Astrocyte (in vitro differentiated cells and primary cell): ENCODE results near the gene DIDO1. TPM values are rescaled to one million over a fixed set of nuclear protein-coding genes. Genes with fewer than 3 reads are reported as not detected.

Source experiments
- DNase-seq: peaks from one replicate; pipeline ENCODE4 v3.0.0-alpha.2; 2010; ENCODE audit warnings: low read depth
- FAIRE-seq: peaks from 2 replicates; lab custom pipeline; 2011; peaks lifted over from hg19 to GRCh38; lab: Jason Lieb, UNC
- H2AFZ ChIP-seq: 2 replicates; pipeline ENCODE4 v1.6.0; 2012; ENCODE audit warnings: low read depth, low read length, inconsistent platforms
- H3K27ac ChIP-seq: 2 replicates; pipeline ENCODE4 v1.5.1; 2011; ENCODE audit warnings: low read depth, low read length, inconsistent platforms
- H3K27me3 ChIP-seq: 2 replicates; pipeline ENCODE4 v1.6.0; 2011; ENCODE audit warnings: low read length, inconsistent platforms; ENCODE audit not compliant: insufficient read depth
- H3K36me3 ChIP-seq: 2 replicates; pipeline ENCODE4 v1.5.1; 2011; ENCODE audit warnings: low read length, inconsistent platforms; ENCODE audit not compliant: insufficient read depth
- H3K4me1 ChIP-seq: 2 replicates; pipeline ENCODE4 v1.5.1; 2011; ENCODE audit warnings: low read length, inconsistent platforms; ENCODE audit not compliant: insufficient read depth
- H3K4me2 ChIP-seq: 2 replicates; pipeline ENCODE4 v1.6.0; 2012; ENCODE audit warnings: low read length, inconsistent platforms
- H3K4me3 ChIP-seq: 2 replicates; pipeline ENCODE4 v1.5.1; 2011; ENCODE audit warnings: low read depth, mild to moderate bottlenecking, low read length, inconsistent platforms; ENCODE audit not compliant: insufficient read depth
- H3K79me2 ChIP-seq: 2 replicates; pipeline ENCODE4 v1.6.0; 2012; ENCODE audit warnings: mild to moderate bottlenecking, low read length, inconsistent platforms; ENCODE audit not compliant: insufficient read depth
- H3K9ac ChIP-seq: 2 replicates; pipeline ENCODE4 v1.6.0; 2012; ENCODE audit warnings: mild to moderate bottlenecking, low read length, inconsistent platforms
- H3K9me3 ChIP-seq: 2 replicates; pipeline ENCODE4 v1.5.1; 2012; ENCODE audit warnings: low read depth, mild to moderate bottlenecking, low read length, inconsistent platforms; ENCODE audit not compliant: insufficient read depth
- H4K20me1 ChIP-seq: 2 replicates; pipeline ENCODE4 v1.6.0; 2012; ENCODE audit warnings: low read length, inconsistent platforms; ENCODE audit not compliant: insufficient read depth
- H3K27ac Mint-ChIP-seq: one replicate; pipeline ENCODE4 v1.8.0; 2021; ENCODE audit warnings: mild to moderate bottlenecking, mixed read lengths; ENCODE audit not compliant: unreplicated experiment
- H3K27me3 Mint-ChIP-seq: one replicate; pipeline ENCODE4 v1.8.0; 2021; ENCODE audit warnings: low read depth, mixed read lengths; ENCODE audit not compliant: unreplicated experiment
- H3K36me3 Mint-ChIP-seq: one replicate; pipeline ENCODE4 v1.8.0; 2021; ENCODE audit warnings: low read depth, mixed read lengths; ENCODE audit not compliant: unreplicated experiment
- H3K4me1 Mint-ChIP-seq: one replicate; pipeline ENCODE4 v1.8.0; 2021; ENCODE audit warnings: low read depth, mixed read lengths; ENCODE audit not compliant: unreplicated experiment
- H3K4me3 Mint-ChIP-seq: one replicate; pipeline ENCODE4 v1.8.0; 2021; ENCODE audit warnings: mild to moderate bottlenecking, moderate library complexity, mixed read lengths; ENCODE audit not compliant: unreplicated experiment
- H3K9me3 Mint-ChIP-seq: one replicate; pipeline ENCODE4 v1.8.0; 2021; ENCODE audit warnings: mild to moderate bottlenecking, mixed read lengths; ENCODE audit not compliant: unreplicated experiment
- CTCF ChIP-seq: IDR thresholded peaks from 2 replicates; pipeline ENCODE4 v1.5.1; 2011; ENCODE audit warnings: low read depth, mild to moderate bottlenecking, inconsistent platforms, low read length, moderate library complexity; ENCODE audit not compliant: insufficient read depth
- EZH2 ChIP-seq: IDR thresholded peaks from 2 replicates; pipeline ENCODE4 v1.6.1; 2012; ENCODE audit warnings: mild to moderate bottlenecking, low read length, inconsistent platforms; ENCODE audit not compliant: insufficient read depth
- total RNA-seq: library from RNA; stranded (reverse); gene quantifications from 2 replicates; pipeline ENCODE4 v1.2.1, GENCODE V29; 2021

Gene DIDO1
- total RNA-seq, 1 donor from 2014 or later, result 39.0 TPM

- Histone ChIP-seq H3K4me1 (peaks cover 7% of the 10 kb centered on the region), H3K27me3 (no peaks in the 10 kb centered on the region), H3K4me3 (no peak overlapping the region), H3K4me2 (no peak overlapping the region), H3K9me3 (no peaks in the 10 kb centered on the region), H4K20me1 (no peaks in the 10 kb centered on the region), H3K79me2 (no peaks in the 10 kb centered on the region), H3K9ac (no peak overlapping the region), H2AFZ (no peak overlapping the region), H3K36me3 (no peaks in the 10 kb centered on the region), H3K27ac (no peak overlapping the region)
- DNase-seq (no peak), FAIRE-seq (no peak)
- H3K36me3 Mint-ChIP-seq, result peaks cover 4% of the 10 kb centered on the region
- peaks cover 15% of the 10 kb centered on the region for H3K4me1 Mint-ChIP-seq
- no peak for TF ChIP-seq EZH2
- no peak for TF ChIP-seq CTCF
- H3K27ac Mint-ChIP-seq, result peak overlapping the region; percentile 62
- H3K4me3 Mint-ChIP-seq, result no peak overlapping the region
- H3K27me3 Mint-ChIP-seq, result no peaks in the 10 kb centered on the region
- peaks cover 1% of the 10 kb centered on the region for H3K9me3 Mint-ChIP-seq
Measured at GRCh38 chr20:62878244-62879038, 47.9 kb downstream of the DIDO1 start.

GRCh38 chr20:62876902-62877816 lies 49.1 kb downstream of the DIDO1 start:
- H3K79me2 ChIP-seq, result no peaks in the 10 kb centered on the region
- no peaks in the 10 kb centered on the region for H3K27me3 ChIP-seq
- H3K4me3 Mint-ChIP-seq, result no peak overlapping the region
- no peak overlapping the region for H3K27ac ChIP-seq
- peaks cover 4% of the 10 kb centered on the region for H3K36me3 Mint-ChIP-seq
- no peak overlapping the region for H3K27ac Mint-ChIP-seq
- H3K9me3 ChIP-seq, result no peaks in the 10 kb centered on the region
- H3K9me3 Mint-ChIP-seq, result peaks cover 1% of the 10 kb centered on the region
- no peak overlapping the region for H2AFZ ChIP-seq
- H3K4me1 Mint-ChIP-seq, result peaks cover 18% of the 10 kb centered on the region
- H3K36me3 ChIP-seq, result no peaks in the 10 kb centered on the region
- H4K20me1 ChIP-seq, result no peaks in the 10 kb centered on the region
- H3K4me1 ChIP-seq, result peaks cover 7% of the 10 kb centered on the region
- DNase-seq, result no peak
- no peak for FAIRE-seq
- TF ChIP-seq CTCF (no peak), EZH2 (no peak)
- no peak overlapping the region for H3K4me3 ChIP-seq
- H3K4me2 ChIP-seq, result no peak overlapping the region
- no peaks in the 10 kb centered on the region for H3K27me3 Mint-ChIP-seq
- no peak overlapping the region for H3K9ac ChIP-seq
